Activated B cell treated with CpG ODN at 0.5 μM for 24 hours (primary cell): ENCODE measurements around the gene PON3. TPM values are rescaled to one million over a fixed set of nuclear protein-coding genes. Genes with fewer than 3 reads are reported as not detected.

ENCODE experiments used
- ATAC-seq: fragments of 200-7000 bp; cut with Tn5 transposase; one replicate; pipeline ENCODE4 v1.10.0; 2021; ENCODE audit warnings: low read depth, mild to moderate bottlenecking, moderate library complexity
- CTCF ChIA-PET: fragments of 350-600 bp; sonication (Branson Sonifier 250); formaldehyde crosslinking; loops from one replicate; lab custom pipeline; 2021; ENCODE audit warnings: antibody characterized with exemption; lab: Charles Lee
- POLR2A ChIA-PET: fragments of 350-600 bp; sonication (Branson Sonifier 250); formaldehyde crosslinking; loops from one replicate; lab custom pipeline; 2021; ENCODE audit warnings: antibody characterized with exemption; lab: Charles Lee
- DNase-seq: peaks from one replicate; pipeline ENCODE4 v3.0.0; 2022
- H3K27ac Mint-ChIP-seq: one replicate; pipeline ENCODE4 v1.8.0; 2020; ENCODE audit warnings: mixed read lengths
- H3K27me3 Mint-ChIP-seq: one replicate; pipeline ENCODE4 v1.8.0; 2021; ENCODE audit warnings: mixed read lengths
- H3K36me3 Mint-ChIP-seq: one replicate; pipeline ENCODE4 v1.8.0; 2021; ENCODE audit warnings: low read depth, mixed read lengths
- H3K4me1 Mint-ChIP-seq: one replicate; pipeline ENCODE4 v1.8.0; 2021; ENCODE audit warnings: mixed read lengths
- H3K4me3 Mint-ChIP-seq: one replicate; pipeline ENCODE4 v1.8.0; 2020; ENCODE audit warnings: mild to moderate bottlenecking, mixed read lengths
- H3K9me3 Mint-ChIP-seq: one replicate; pipeline ENCODE4 v1.8.0; 2020; ENCODE audit warnings: mixed read lengths
- CTCF ChIP-seq: fragments of 200-600 bp; IDR thresholded peaks from one replicate; pipeline ENCODE4 v1.8.0; 2022; ENCODE audit warnings: antibody characterized with exemption, mild to moderate bottlenecking
- intact Hi-C: fragments of 100-400 bp; cut with micrococcal nuclease; formaldehyde crosslinking; loops from one replicate; pipeline ENCODE4 v1.15.1; 2024
- total RNA-seq: library from RNA; stranded (reverse); gene quantifications from 2 replicates; pipeline ENCODE4 v1.2.3, GENCODE V29; 2022

Gene PON3
- total RNA-seq, 1 donor from 2014 or later: not detected

- Mint-ChIP-seq H3K9me3 (no peaks in the 10 kb centered on the region), H3K4me1 (no peaks in the 10 kb centered on the region), H3K36me3 (no peaks in the 10 kb centered on the region), H3K4me3 (no peak overlapping the region), H3K27me3 (no peaks in the 10 kb centered on the region), H3K27ac (no peak overlapping the region)
- intact Hi-C loops: no loop called here
- ChIA-PET POLR2A (no interaction called here), CTCF (no interaction called here)
- ATAC-seq (no peak), DNase-seq (no peak)
- no peak for TF ChIP-seq CTCF
These were observed 8.2 kb upstream of the PON3 start for GRCh38 chr7:95404316-95404865.

GRCh38 chr7:95398155-95398940, 2.2 kb upstream of the PON3 start:
- no peak for TF ChIP-seq CTCF
- POLR2A ChIA-PET: no interaction called here
- CTCF ChIA-PET: no interaction called here
- Mint-ChIP-seq H3K4me1 (peaks cover 9% of the 10 kb centered on the region), H3K4me3 (no peak overlapping the region), H3K27ac (no peak overlapping the region), H3K9me3 (no peaks in the 10 kb centered on the region), H3K27me3 (peaks cover 32% of the 10 kb centered on the region), H3K36me3 (no peaks in the 10 kb centered on the region)
- DNase-seq (no peak), ATAC-seq (no peak)
- intact Hi-C loops: no loop called here

GRCh38 chr7:95397381-95397780, 1.2 kb upstream of the PON3 start:
- DNase-seq (no peak), ATAC-seq (no peak)
- peaks cover 9% of the 10 kb centered on the region for H3K4me1 Mint-ChIP-seq
- intact Hi-C loops: no loop called here
- H3K27me3 Mint-ChIP-seq: peaks cover 35% of the 10 kb centered on the region
- no peak overlapping the region for H3K27ac Mint-ChIP-seq
- H3K4me3 Mint-ChIP-seq: no peak overlapping the region
- H3K9me3 Mint-ChIP-seq: no peaks in the 10 kb centered on the region
- ChIA-PET CTCF (no interaction called here), POLR2A (no interaction called here)
- no peak for TF ChIP-seq CTCF
- H3K36me3 Mint-ChIP-seq: no peaks in the 10 kb centered on the region

- Mint-ChIP-seq H3K4me1 (peaks cover 9% of the 10 kb centered on the region), H3K27ac (no peak overlapping the region), H3K27me3 (peaks cover 40% of the 10 kb centered on the region), H3K36me3 (no peaks in the 10 kb centered on the region), H3K4me3 (peak overlapping the region; percentile 56), H3K9me3 (no peaks in the 10 kb centered on the region)
- intact Hi-C loops: loop anchor here (1.0 kb wide), 1 partner anchor 82 kb away; no protein-coding TSS in a partner anchor
- no peak for DNase-seq
- TF ChIP-seq CTCF: no peak
- CTCF ChIA-PET: interaction anchor here (0.7 to 1.7 kb wide), 3 partner anchors 16 to 946 kb away, joined by 3 to 16 read pairs (median 4); no protein-coding TSS in a partner anchor
- ATAC-seq: no peak
- POLR2A ChIA-PET: no interaction called here
These were observed 430 bp downstream of the PON3 start for GRCh38 chr7:95395755-95396135.

- H3K9me3 Mint-ChIP-seq: no peaks in the 10 kb centered on the region
- ChIA-PET CTCF (no interaction called here), POLR2A (no interaction called here)
- no peak overlapping the region for H3K4me3 Mint-ChIP-seq
- no peak overlapping the region for H3K27ac Mint-ChIP-seq
- peaks cover 40% of the 10 kb centered on the region for H3K27me3 Mint-ChIP-seq
- H3K4me1 Mint-ChIP-seq: peaks cover 9% of the 10 kb centered on the region
- intact Hi-C loops: no loop called here
- H3K36me3 Mint-ChIP-seq: no peaks in the 10 kb centered on the region
- TF ChIP-seq CTCF: no peak
- ATAC-seq (no peak), DNase-seq (no peak)
These were observed 1.8 kb downstream of the PON3 start for GRCh38 chr7:95394370-95394769.
